Upper lobe of left lung (tissue), 6 donors: ENCODE data around the gene IL23R. TPM values are rescaled to one million over a fixed set of nuclear protein-coding genes. Genes with fewer than 3 reads are reported as not detected.

Source experiments
- ATAC-seq, 2 donors: fragments of 200-7000 bp; cut with Tn5 transposase; one replicate each; pipeline ENCODE4 v1.9.1; 2022; ENCODE audit warnings: mild to moderate bottlenecking in 2 of 2, moderate library complexity in 2 of 2; ENCODE audit not compliant: low FRiP score in 2 of 2
- DNase-seq, 2 donors: peaks; one replicate each; pipeline ENCODE4 v3.0.0-alpha.2; 2019 to 2020
- H3K27ac ChIP-seq, 4 donors: fragments of 200-600 bp; sonication (generic); one replicate each; pipeline ENCODE4 v1.5.1; 2016 to 2019
- H3K27me3 ChIP-seq, 4 donors: fragments of 200-600 bp; sonication (generic); one replicate each; pipeline ENCODE4 v1.5.1; 2017 to 2019
- H3K36me3 ChIP-seq, 4 donors: fragments of 200-600 bp; sonication (generic); one replicate each; pipeline ENCODE4 v1.5.1; 2016 to 2019
- H3K4me1 ChIP-seq, 4 donors: fragments of 200-600 bp; sonication (generic); one replicate each; pipeline ENCODE4 v1.5.1; 2018 to 2019
- H3K4me3 ChIP-seq, 4 donors: fragments of 200-600 bp; sonication (generic); one replicate each; pipeline ENCODE4 v1.5.1; 2017 to 2019; ENCODE audit warnings: mild to moderate bottlenecking in 2 of 4, moderate library complexity in 1 of 4
- H3K9me3 ChIP-seq, 4 donors: fragments of 200-600 bp; sonication (generic); one replicate each; pipeline ENCODE4 v1.5.1; 2018 to 2019
- EP300 ChIP-seq, 4 donors: sonication (generic); formaldehyde crosslinking; IDR thresholded peaks; one replicate each; pipeline ENCODE4 v1.5.1; 2017; ENCODE audit warnings: antibody characterized with exemption in 4 of 4, control low read depth in 2 of 4
- POLR2A ChIP-seq, 4 donors: fragments of 450-650 bp; IDR thresholded peaks; one replicate each; pipeline ENCODE4 v1.5.1; 2016 to 2017; ENCODE audit warnings: antibody characterized with exemption in 4 of 4, mild to moderate bottlenecking in 2 of 4
- POLR2AphosphoS5 ChIP-seq, 2 donors: sonication (generic); formaldehyde crosslinking; IDR thresholded peaks; one replicate each; pipeline ENCODE4 v1.5.1; 2017; ENCODE audit warnings: antibody characterized with exemption in 2 of 2
- WGBS, 2 donors: methylation state at CpG; one replicate each; pipeline ENCODE4 v1.1.5; 2017 to 2018; 5-methylcytosine and 5-hydroxymethylcytosine counted together
- total RNA-seq, 6 donors: library from RNA; depleted of rRNA in 4 of 6; stranded (reverse); fragments of >200 nt in 4 of 6; gene quantifications; one replicate each; pipeline versions ENCODE4 v1.1.0 to v1.2.1, GENCODE V29; 2016 to 2021
- TF ChIP-seq, protein P1 (sequence below), 6 experiments: fragments of 450-650 bp in 4 of 6; fragments of 200-600 bp in 2 of 6; sonication (generic) in 2 of 6; IDR thresholded peaks; one replicate each; pipeline ENCODE4 v1.5.1; 2016 to 2019; ENCODE audit warnings: antibody characterized with exemption in 6 of 6
- donor health status: DM: no; HTN: no; CAD: no; lungs with moderate emphysema.
- donor health status: DM: no; HTN: yes; CAD: no; lungs with severe emphysema.

IL23R gene
- total RNA-seq, result under 1 TPM in 4 of 6 donors, not detected in 2; 0.29 to 0.79 (median 0.37) TPM

- TF ChIP-seq, protein P1, sequence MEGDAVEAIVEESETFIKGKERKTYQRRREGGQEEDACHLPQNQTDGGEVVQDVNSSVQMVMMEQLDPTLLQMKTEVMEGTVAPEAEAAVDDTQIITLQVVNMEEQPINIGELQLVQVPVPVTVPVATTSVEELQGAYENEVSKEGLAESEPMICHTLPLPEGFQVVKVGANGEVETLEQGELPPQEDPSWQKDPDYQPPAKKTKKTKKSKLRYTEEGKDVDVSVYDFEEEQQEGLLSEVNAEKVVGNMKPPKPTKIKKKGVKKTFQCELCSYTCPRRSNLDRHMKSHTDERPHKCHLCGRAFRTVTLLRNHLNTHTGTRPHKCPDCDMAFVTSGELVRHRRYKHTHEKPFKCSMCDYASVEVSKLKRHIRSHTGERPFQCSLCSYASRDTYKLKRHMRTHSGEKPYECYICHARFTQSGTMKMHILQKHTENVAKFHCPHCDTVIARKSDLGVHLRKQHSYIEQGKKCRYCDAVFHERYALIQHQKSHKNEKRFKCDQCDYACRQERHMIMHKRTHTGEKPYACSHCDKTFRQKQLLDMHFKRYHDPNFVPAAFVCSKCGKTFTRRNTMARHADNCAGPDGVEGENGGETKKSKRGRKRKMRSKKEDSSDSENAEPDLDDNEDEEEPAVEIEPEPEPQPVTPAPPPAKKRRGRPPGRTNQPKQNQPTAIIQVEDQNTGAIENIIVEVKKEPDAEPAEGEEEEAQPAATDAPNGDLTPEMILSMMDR (IDR thresholded peaks at IDR 0.05), result no peak
- no peak for TF ChIP-seq POLR2A (IDR thresholded peaks at IDR 0.05)
- TF ChIP-seq EP300 (IDR thresholded peaks at IDR 0.05), result no peak
- H3K27ac ChIP-seq, result no peak within 1 kb of the TSS
- WGBS, 2 donors, result 25 to 46% methylated on average over 4 of the region's 4 CpGs
- H3K4me1 ChIP-seq, result no peaks in the 10 kb centered on the region
- H3K4me3 ChIP-seq, result no peak within 1 kb of the TSS
- no peaks in the 10 kb centered on the region for H3K27me3 ChIP-seq
- no peak for DNase-seq
- H3K36me3 ChIP-seq, result no peaks in the 10 kb centered on the region
- no peaks in the 10 kb centered on the region for H3K9me3 ChIP-seq
- no peak for ATAC-seq
These were observed at the start of gene IL23R for GRCh38 chr1:67166196-67166595. Gene IL23R, plus strand, starts transcription at chr1:67166454. Its CDS starts 1,667 bp downstream, at chr1:67168121.

- no peaks in the 10 kb centered on the region for H3K27me3 ChIP-seq
- TF ChIP-seq EP300 (IDR thresholded peaks at IDR 0.05) (no peak), POLR2A (IDR thresholded peaks at IDR 0.05) (no peak), POLR2AphosphoS5 (IDR thresholded peaks at IDR 0.05) (no peak)
- TF ChIP-seq, protein P1 (IDR thresholded peaks at IDR 0.05), result no peak
- DNase-seq, result no peak
- no peak for ATAC-seq
- H3K27ac ChIP-seq, result no peak overlapping the region
- H3K4me3 ChIP-seq, result no peak overlapping the region
- no peaks in the 10 kb centered on the region for H3K36me3 ChIP-seq
- no peaks in the 10 kb centered on the region for H3K4me1 ChIP-seq
- peaks cover 0 to 4% (median 0%) of the 10 kb centered on the region in 4 donors for H3K9me3 ChIP-seq
These were observed 48.1 kb upstream of the IL23R start for GRCh38 chr1:67118191-67118590.

GRCh38 chr1:67118646-67119045, 47.6 kb upstream of the IL23R start:
- Histone ChIP-seq H3K4me3 (no peak overlapping the region), H3K27me3 (no peaks in the 10 kb centered on the region), H3K36me3 (no peaks in the 10 kb centered on the region), H3K9me3 (peaks cover 0 to 4% (median 0%) of the 10 kb centered on the region in 4 donors), H3K4me1 (no peaks in the 10 kb centered on the region), H3K27ac (no peak overlapping the region)
- WGBS, 2 donors, result 55 to 63% methylated on average over 3 of the region's 3 CpGs
- DNase-seq (no peak), ATAC-seq (no peak)
- TF ChIP-seq EP300 (IDR thresholded peaks at IDR 0.05), result no peak
- no peak for TF ChIP-seq POLR2A (IDR thresholded peaks at IDR 0.05)
- TF ChIP-seq, protein P1 (IDR thresholded peaks at IDR 0.05), result no peak
- no peak for TF ChIP-seq POLR2AphosphoS5 (IDR thresholded peaks at IDR 0.05)

DNA sequence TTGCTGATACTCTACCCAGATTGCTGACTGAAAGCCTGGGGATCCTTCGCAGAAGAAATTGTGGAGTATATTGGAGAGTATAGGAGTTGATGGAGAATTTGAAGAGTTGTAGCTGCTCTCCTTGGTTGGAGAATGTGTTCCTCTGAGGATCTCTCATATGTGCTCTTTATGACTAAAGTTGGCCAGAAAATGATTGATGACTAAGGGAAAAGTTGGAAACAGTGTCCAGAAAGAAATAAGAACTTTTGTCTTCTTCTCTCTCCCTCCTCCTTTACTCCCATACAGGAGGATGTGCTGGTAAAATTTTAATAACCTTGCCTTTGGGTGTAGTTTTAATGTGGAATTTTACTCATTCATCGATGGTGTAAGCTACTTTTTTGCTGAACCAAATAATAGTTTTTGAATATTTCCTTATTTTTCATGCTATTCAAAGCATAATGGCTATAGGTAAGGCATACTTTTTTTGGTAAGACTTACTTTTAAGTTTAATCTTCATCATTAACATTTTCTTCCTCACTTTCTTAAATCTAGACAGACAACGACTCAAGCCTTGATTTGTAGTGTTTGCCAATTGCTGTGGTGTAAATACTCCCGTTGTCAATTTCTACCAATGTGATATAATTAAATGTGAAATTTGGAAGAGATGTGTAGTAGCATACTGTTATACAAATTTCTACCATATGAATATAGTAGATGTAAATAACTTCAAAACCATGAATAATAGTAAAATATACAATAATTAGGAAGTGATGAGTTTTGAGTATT, 45.2 kb upstream of the IL23R start:
- ATAC-seq, result no peak
- no peaks in the 10 kb centered on the region for H3K9me3 ChIP-seq
- DNase-seq, result no peak
- H3K27me3 ChIP-seq, result no peaks in the 10 kb centered on the region
- H3K27ac ChIP-seq, result no peak overlapping the region
- 82 to 84% methylated on average over 4 of the region's 4 CpGs for WGBS, 2 donors
- no peaks in the 10 kb centered on the region for H3K4me1 ChIP-seq
- no peak overlapping the region for H3K4me3 ChIP-seq
- no peak for TF ChIP-seq POLR2AphosphoS5 (IDR thresholded peaks at IDR 0.05)
- no peak for TF ChIP-seq POLR2A (IDR thresholded peaks at IDR 0.05)
- TF ChIP-seq, protein P1 (IDR thresholded peaks at IDR 0.05), result no peak
- no peak for TF ChIP-seq EP300 (IDR thresholded peaks at IDR 0.05)
- no peaks in the 10 kb centered on the region for H3K36me3 ChIP-seq

DNA sequence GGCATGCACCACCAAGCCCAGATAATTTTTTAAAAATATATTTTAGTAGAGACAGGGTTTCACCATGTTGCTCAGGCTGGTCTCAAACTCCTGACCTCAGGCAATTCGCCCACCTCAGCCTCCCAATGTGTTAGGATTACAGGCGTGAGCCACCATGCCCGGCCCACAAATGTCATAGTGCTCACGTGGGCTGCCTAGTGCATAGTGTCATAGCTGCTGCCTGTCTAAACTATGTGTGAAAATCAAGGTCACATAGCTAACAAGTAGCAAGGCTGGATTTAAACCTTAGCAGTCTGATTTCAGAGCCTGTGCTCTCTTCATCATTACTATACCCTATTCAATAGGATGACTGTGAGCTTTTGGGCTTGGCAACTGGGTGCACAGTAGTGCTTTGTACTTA, 41.8 kb upstream of the IL23R start:
- no peak for ATAC-seq
- no peaks in the 10 kb centered on the region for H3K36me3 ChIP-seq
- no peaks in the 10 kb centered on the region for H3K9me3 ChIP-seq
- H3K4me3 ChIP-seq, result no peak overlapping the region
- WGBS, 2 donors, result 83 to 91% methylated on average over 4 of the region's 4 CpGs
- TF ChIP-seq, protein P1 (IDR thresholded peaks at IDR 0.05), result no peak
- TF ChIP-seq POLR2A (IDR thresholded peaks at IDR 0.05), result no peak
- no peak for TF ChIP-seq EP300 (IDR thresholded peaks at IDR 0.05)
- no peak for TF ChIP-seq POLR2AphosphoS5 (IDR thresholded peaks at IDR 0.05)
- H3K4me1 ChIP-seq, result no peaks in the 10 kb centered on the region
- no peak overlapping the region for H3K27ac ChIP-seq
- no peak for DNase-seq
- no peaks in the 10 kb centered on the region for H3K27me3 ChIP-seq
